ENCODE results near the gene TUBB3. TPM values are rescaled to one million over a fixed set of nuclear protein-coding genes. Genes with fewer than 3 reads are reported as not detected.

TUBB3 gene
- total RNA-seq, 1 experiment from 2014 or later, result 208 TPM

- in situ Hi-C loops (cut with HindIII; ENCODE audit: low pct_unique_long_range_greater_than_20kb, low sequenced_read_pairs), result no loop called here
- DNase-seq (ENCODE audit: low read depth, low spot score), result no peak
These were observed 48.5 kb downstream of the TUBB3 start for GRCh38 chr16:89971495-89972243.

DNA sequence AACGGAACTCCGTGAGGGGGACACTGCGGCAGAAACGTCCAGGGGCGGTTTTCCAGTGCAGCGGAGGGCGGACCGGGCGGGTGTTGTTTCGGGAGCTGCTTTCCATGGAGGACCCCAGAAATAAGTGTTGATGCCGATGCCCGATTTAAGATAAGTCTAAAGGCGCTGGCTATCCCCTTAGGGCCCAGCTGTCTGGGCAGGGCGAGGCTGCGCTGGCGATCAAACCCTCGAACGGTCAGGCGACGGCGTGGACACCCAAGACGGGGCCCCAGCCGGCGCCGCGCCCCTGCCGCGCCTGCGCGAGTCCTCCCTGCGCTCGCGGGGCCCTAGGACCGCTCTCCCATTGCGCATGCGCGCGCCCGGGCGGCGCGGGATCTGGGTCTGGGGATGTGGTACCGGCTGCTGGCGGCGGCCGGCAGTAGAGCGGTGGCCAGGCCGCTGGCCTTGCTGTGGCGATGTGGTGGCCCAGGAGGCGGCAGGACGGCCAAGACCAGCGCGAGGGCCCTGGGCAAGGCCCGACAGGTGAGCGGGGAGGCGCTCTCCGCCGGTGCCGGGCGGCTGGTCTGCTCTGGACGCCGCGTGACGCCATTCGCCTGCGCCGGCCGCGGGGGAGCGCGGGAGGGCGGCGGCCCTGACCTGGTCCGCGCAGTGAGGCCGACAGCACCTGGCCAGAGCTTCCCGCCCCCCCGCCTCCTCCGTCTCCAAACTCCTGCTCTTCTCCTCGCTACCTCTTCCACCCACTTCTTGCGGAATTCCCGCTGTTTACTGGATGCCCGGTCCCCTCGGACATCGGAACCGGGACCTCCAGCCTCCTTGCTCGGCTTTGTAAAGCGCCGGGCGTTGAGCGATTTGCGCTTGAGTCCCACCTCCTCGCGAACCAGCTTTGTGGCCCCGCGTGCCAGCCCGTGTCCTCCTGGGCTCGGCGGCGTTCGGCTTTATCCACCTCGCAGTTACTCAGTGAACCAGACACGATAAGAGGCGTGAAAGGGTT, 49.4 kb downstream of the TUBB3 start:
- in situ Hi-C loops (cut with HindIII; ENCODE audit: low pct_unique_long_range_greater_than_20kb, low sequenced_read_pairs), result no loop called here
- DNase-seq (ENCODE audit: low read depth, low spot score), result peak; percentile 89

DNA sequence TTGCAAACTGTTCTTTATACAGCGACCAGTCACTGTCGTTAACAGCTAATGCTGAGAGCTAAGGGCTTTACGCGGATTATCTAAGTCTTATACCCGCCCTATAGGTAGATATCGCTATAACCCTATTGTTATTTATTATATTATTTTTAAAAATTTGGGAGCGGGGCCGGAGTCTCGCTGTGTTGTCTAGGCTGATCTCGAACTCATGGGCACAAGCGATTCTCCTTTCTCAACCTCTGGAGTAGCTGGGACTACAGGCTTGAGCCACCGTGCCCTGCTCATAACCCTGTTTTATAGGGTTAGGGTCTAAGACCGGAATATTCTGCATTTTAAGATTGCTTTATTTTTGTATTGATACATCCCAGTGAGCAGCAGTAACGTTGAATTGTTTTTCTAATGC, 50.1 kb downstream of the TUBB3 start:
- DNase-seq (ENCODE audit: low read depth, low spot score), result no peak
- in situ Hi-C loops (cut with HindIII; ENCODE audit: low pct_unique_long_range_greater_than_20kb, low sequenced_read_pairs), result no loop called here

DNA sequence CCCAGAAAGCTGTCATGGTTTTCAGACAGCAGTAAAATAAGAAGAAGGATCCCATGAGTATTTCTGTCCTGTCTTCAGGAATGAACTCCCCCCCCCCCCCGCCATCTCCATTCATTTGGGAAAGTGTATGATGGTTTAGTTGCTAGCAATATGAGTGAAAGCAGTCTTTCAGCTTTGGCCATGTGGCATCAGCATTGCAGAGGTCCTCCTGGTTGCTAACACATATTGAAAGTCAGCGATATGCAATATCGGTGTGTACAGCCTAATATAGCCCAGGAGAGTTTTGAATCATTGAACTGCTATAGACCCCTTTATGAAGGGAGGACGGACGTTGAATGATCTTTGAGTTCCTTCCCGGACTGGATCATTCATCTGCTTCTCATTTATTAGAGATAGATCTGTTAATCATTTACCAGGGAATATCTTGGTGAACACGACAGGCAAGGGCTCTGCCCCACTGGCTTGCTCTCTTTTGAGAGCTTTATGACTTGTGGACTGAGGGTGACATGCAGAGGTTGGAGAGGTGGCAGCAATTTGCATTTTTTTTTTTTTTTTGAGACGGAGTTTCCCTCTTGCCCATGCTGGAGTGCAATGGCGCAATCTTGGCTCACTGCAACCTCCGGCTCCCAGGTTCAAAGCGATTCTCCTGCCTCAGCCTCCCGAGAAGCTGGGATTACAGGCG, 50.7 kb downstream of the TUBB3 start:
- in situ Hi-C loops (cut with HindIII; ENCODE audit: low pct_unique_long_range_greater_than_20kb, low sequenced_read_pairs), result no loop called here
- no peak for DNase-seq (ENCODE audit: low read depth, low spot score)

- DNase-seq (ENCODE audit: low read depth, low spot score), result no peak
- in situ Hi-C loops (cut with HindIII; ENCODE audit: low pct_unique_long_range_greater_than_20kb, low sequenced_read_pairs), result no loop called here
These were observed 51.7 kb downstream of the TUBB3 start for GRCh38 chr16:89974870-89975269.

DNA sequence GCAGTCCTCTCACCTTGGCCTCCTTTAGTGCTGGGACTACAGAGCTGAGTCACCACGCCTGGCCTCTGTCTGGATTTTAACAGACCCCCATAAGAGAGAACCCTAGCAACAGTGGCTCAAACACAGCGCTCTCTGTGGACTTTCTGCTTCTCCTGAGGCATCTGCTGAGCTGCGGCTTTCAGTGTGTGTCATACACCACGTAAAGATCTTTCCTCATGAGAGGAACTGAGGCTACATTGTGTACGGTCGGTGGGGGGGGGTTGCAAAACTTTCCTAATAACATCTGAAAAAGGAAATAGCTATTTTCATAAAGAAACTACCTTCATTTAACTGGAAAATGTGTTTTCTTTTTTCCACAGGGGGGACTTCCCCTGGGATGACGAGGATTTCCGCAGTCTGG, 58.3 kb downstream of the TUBB3 start:
- peak; percentile 99 for DNase-seq (ENCODE audit: low read depth, low spot score)
- in situ Hi-C loops (cut with HindIII; ENCODE audit: low pct_unique_long_range_greater_than_20kb, low sequenced_read_pairs), result no loop called here

DNA sequence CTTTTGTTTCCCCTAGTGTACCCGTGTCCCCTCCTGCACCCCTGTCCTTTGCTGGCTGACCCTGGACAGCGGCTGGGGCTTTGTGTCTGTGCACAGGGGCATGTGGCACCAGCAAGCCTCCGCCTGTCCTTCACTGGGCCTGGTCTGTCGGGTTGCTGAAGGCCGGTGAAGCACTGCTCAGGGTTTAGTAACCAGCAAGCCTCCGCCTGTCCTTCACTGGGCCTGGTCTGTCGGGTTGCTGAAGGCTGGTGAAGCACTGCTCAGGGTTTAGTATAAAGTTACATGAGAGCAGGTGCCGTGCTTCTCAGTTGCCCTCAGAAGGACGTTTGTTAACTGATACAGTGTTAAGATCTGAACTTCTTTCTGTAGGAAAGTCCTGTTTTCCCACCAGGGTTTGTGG, 59.2 kb downstream of the TUBB3 start:
- in situ Hi-C loops (cut with HindIII; ENCODE audit: low pct_unique_long_range_greater_than_20kb, low sequenced_read_pairs), result no loop called here
- DNase-seq (ENCODE audit: low read depth, low spot score), result no peak

DNA sequence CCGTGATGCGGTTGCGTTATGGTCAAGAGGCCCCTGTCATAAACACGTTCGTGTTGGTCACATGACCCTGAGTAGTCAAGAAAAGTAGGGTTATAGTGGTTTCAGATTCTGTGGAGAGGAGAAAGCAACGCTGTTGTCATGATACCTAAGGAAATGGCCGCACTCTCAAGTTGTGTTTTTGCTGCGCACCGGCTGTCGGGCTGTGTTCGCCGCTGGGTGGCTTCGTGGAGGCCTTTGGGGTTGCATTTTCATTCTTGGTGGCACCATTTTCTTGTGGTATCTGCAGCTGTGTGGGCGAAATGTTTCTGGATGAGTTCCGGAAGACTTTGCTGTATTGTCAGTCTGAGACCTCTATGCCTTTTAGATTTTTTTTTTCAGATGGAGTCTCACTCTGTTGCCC, 60.4 kb downstream of the TUBB3 start:
- in situ Hi-C loops (cut with HindIII; ENCODE audit: low pct_unique_long_range_greater_than_20kb, low sequenced_read_pairs), result no loop called here
- no peak for DNase-seq (ENCODE audit: low read depth, low spot score)

GRCh38 chr16:89984216-89984615, 61.1 kb downstream of the TUBB3 start:
- no peak for DNase-seq (ENCODE audit: low read depth, low spot score)
- in situ Hi-C loops (cut with HindIII; ENCODE audit: low pct_unique_long_range_greater_than_20kb, low sequenced_read_pairs), result no loop called here

GRCh38 chr16:89985219-89985618, 62.1 kb downstream of the TUBB3 start:
- in situ Hi-C loops (cut with HindIII; ENCODE audit: low pct_unique_long_range_greater_than_20kb, low sequenced_read_pairs), result no loop called here
- DNase-seq (ENCODE audit: low read depth, low spot score), result no peak

Other genes with a start within 250 kb of the TUBB3 start
- gene CDK10, start 236.7 kb upstream of the TUBB3 start, total RNA-seq (2014; rRNA removed; shearing (Covaris generic)), result 16.6 and 18.1 TPM in 2 replicates
- 17.3 and 20.0 TPM in 2 replicates for gene SPATA2L, start 221.6 kb upstream of the TUBB3 start, total RNA-seq (2014; rRNA removed; shearing (Covaris generic))
- 4.2 and 6.3 TPM in 2 replicates for gene VPS9D1, start 202.4 kb upstream of the TUBB3 start, total RNA-seq (2014; rRNA removed; shearing (Covaris generic))
- 9.4 and 10.3 TPM in 2 replicates for gene ZNF276, start 201.8 kb upstream of the TUBB3 start, total RNA-seq (2014; rRNA removed; shearing (Covaris generic))
- 12.0 and 14.5 TPM in 2 replicates for gene FANCA, start 106.7 kb upstream of the TUBB3 start, total RNA-seq (2014; rRNA removed; shearing (Covaris generic))
- gene SPIRE2, start 94.9 kb upstream of the TUBB3 start, total RNA-seq (2014; rRNA removed; shearing (Covaris generic)), result 19.6 and 20.2 TPM in 2 replicates
- 76.6 and 93.1 TPM in 2 replicates for gene TCF25, start 49.8 kb upstream of the TUBB3 start, total RNA-seq (2014; rRNA removed; shearing (Covaris generic))
- 14.3 and 17.2 TPM in 2 replicates for gene MC1R, start 4.5 kb upstream of the TUBB3 start, total RNA-seq (2014; rRNA removed; shearing (Covaris generic))
- gene DEF8, start 25.4 kb downstream of the TUBB3 start, total RNA-seq (2014; rRNA removed; shearing (Covaris generic)), result 77.9 and 82.0 TPM in 2 replicates
- 22.9 and 23.1 TPM in 2 replicates for gene DBNDD1, start 96.1 kb downstream of the TUBB3 start, total RNA-seq (2014; rRNA removed; shearing (Covaris generic))
- gene PRDM7, start 154.0 kb downstream of the TUBB3 start, total RNA-seq (2014; rRNA removed; shearing (Covaris generic)), result 4.1 and 6.2 TPM in 2 replicates

Data from SK-MEL-5 (cell line).